K562 (cell line): ENCODE results near the gene FAM53B. TPM values are rescaled to one million over a fixed set of nuclear protein-coding genes. Genes with fewer than 3 reads are reported as not detected.

Experiments used
- ATAC-seq: fragments of 200-7000 bp; cut with Tn5 transposase; 3 replicates; pipeline ENCODE4 v1.9.1; 2020; ENCODE audit warnings: moderate library complexity
- BruUV-seq: library from RNA; stranded (reverse); fragments of 400-500 nt; replicated peaks from 2 replicates; lab custom pipeline; 2021; lab: Mats Ljungman, UMichigan
- CTCF ChIA-PET: fragments of 300-600 bp; formaldehyde crosslinking; extraction: SDS; loops from one replicate; lab custom pipeline; 2021; ENCODE audit warnings: low intra/inter-chr PET ratio; lab: Yijun Ruan, JAX
- POLR2A ChIA-PET: fragments of 300-600, 350-650 bp; sonication (Branson Sonifier 250); formaldehyde crosslinking; extraction: SDS; loops from one replicate; lab custom pipeline; 2021; ENCODE audit warnings: antibody characterized with exemption, inconsistent platforms; lab: Yijun Ruan, JAX
- DNase-seq, 4 experiments: peaks; one replicate each; pipeline versions ENCODE4 v3.0.0 to v3.0.0-alpha.2; 2011 to 2018; ENCODE audit warnings: low spot score in 3 of 4, mixed read lengths in 3 of 4; ENCODE audit errors: extremely low read depth in 1 of 4
- FAIRE-seq: peaks from 2 replicates; lab custom pipeline; 2011; peaks lifted over from hg19 to GRCh38; lab: Jason Lieb, UNC
- H2AFZ ChIP-seq: 2 replicates; pipeline ENCODE4 v1.6.0; 2011; ENCODE audit warnings: low read depth, low read length, control low read depth, inconsistent platforms
- H3K27ac ChIP-seq: fragments of 200-600 bp; 3 replicates; pipeline ENCODE4 v1.8.0; 2011; ENCODE audit warnings: low read depth, mild to moderate bottlenecking, control low read depth, inconsistent platforms, low read length, moderate library complexity, mixed read lengths; ENCODE audit errors: extremely low read depth
- H3K27me3 ChIP-seq, 2 experiments: fragments of 300-600 bp in 1 of 2; 2 replicates in 1 of 2; 3 replicates in 1 of 2; pipeline versions ENCODE4 v1.6.0 to v1.8.0; 2011; ENCODE audit warnings: inconsistent platforms in 2 of 2, low read length in 2 of 2, mild to moderate bottlenecking in 1 of 2, mixed read lengths in 1 of 2, moderate library complexity in 1 of 2; ENCODE audit not compliant: control insufficient read depth in 2 of 2, insufficient read depth in 2 of 2
- H3K36me3 ChIP-seq: fragments of 300-600 bp; 3 replicates; pipeline ENCODE4 v1.8.0; 2011; ENCODE audit warnings: mild to moderate bottlenecking, low read length, inconsistent platforms; ENCODE audit not compliant: control insufficient read depth, insufficient read depth
- H3K4me1 ChIP-seq, 2 experiments: fragments of 200-600 bp in 1 of 2; replicated peaks in 1 of 2; 2 replicates in 1 of 2; 3 replicates in 1 of 2; pipeline versions ENCODE4 v1.5.1 to v1.8.0; 2011; ENCODE audit warnings: inconsistent platforms in 2 of 2, low read length in 2 of 2, mild to moderate bottlenecking in 1 of 2, mixed read lengths in 1 of 2, moderate library complexity in 1 of 2; ENCODE audit not compliant: control insufficient read depth in 2 of 2, insufficient read depth in 2 of 2
- H3K4me2 ChIP-seq: 2 replicates; pipeline ENCODE4 v1.6.1; 2011; ENCODE audit warnings: low read length, control low read depth, inconsistent platforms, mixed read lengths; ENCODE audit not compliant: insufficient read depth
- H3K4me3 ChIP-seq: fragments of 200-600 bp; sonication (generic), shearing (Covaris generic); 2 replicates; pipeline ENCODE4 v1.5.1; 2016; ENCODE audit warnings: control low read depth, inconsistent platforms
- H3K79me2 ChIP-seq: fragments of 200-600 bp; 3 replicates; pipeline ENCODE4 v1.8.0; 2011; ENCODE audit warnings: low read length, inconsistent platforms; ENCODE audit not compliant: control insufficient read depth, insufficient read depth
- H3K9ac ChIP-seq, 2 experiments: 2 replicates each; pipeline versions ENCODE4 v1.6.0 to v1.6.1; 2011; ENCODE audit warnings: low read depth in 2 of 2, low read length in 2 of 2, control low read depth in 1 of 2, inconsistent platforms in 1 of 2, mild to moderate bottlenecking in 1 of 2, mixed read lengths in 1 of 2; ENCODE audit not compliant: insufficient read depth in 1 of 2
- H3K9me1 ChIP-seq: one replicate; pipeline ENCODE4 v1.6.0; 2011; ENCODE audit warnings: inconsistent platforms, mild to moderate bottlenecking, low read length, moderate library complexity; ENCODE audit not compliant: control insufficient read depth, insufficient read depth
- H3K9me3 ChIP-seq: replicated peaks from 2 replicates; pipeline ENCODE4 v1.5.1; 2011; ENCODE audit warnings: low read depth, low read length, inconsistent platforms; ENCODE audit not compliant: control insufficient read depth, insufficient read depth
- H4K20me1 ChIP-seq: replicated peaks from 2 replicates; pipeline ENCODE4 v1.6.1; 2011; ENCODE audit warnings: low read length, inconsistent platforms, mixed read lengths; ENCODE audit not compliant: control insufficient read depth, insufficient read depth
- KLF10 ChIP-seq: fragments of 250-450 bp; sonication (Bioruptor Pico); IDR thresholded peaks from 2 replicates; pipeline ENCODE4 v1.6.1; 2021; ENCODE audit warnings: matching md5 sums
- PRPF4 ChIP-seq: fragments of 200-400 bp; formaldehyde crosslinking; IDR thresholded peaks from one replicate; pipeline ENCODE4 v1.6.1; 2017; ENCODE audit warnings: low read length, low read depth, mild to moderate bottlenecking; ENCODE audit not compliant: insufficient read depth, poor library complexity, severe bottlenecking
- ZNF253 ChIP-seq: fragments of 250-450 bp; sonication (Bioruptor Pico); conservative IDR thresholded peaks from 2 replicates; pipeline ENCODE4 v1.6.1; 2021; ENCODE audit warnings: mild to moderate bottlenecking
- ZNF77 ChIP-seq: fragments of 250-450 bp; sonication (Bioruptor Pico); IDR thresholded peaks from 2 replicates; pipeline ENCODE4 v1.5.0; 2020
- WGBS: fragments of 100-300 bp; shearing (Covaris generic); methylation state at CpG from one replicate; pipeline ENCODE4 v1.1.6; 2016; ENCODE audit warnings: low coverage, mixed read lengths; ENCODE audit not compliant: insufficient coverage; ENCODE audit errors: missing lambda C conversion rate; 5-methylcytosine and 5-hydroxymethylcytosine counted together
- in situ Hi-C: fragments of 300-500 bp; cut with MboI; formaldehyde crosslinking; loops from 4 replicates; pipeline ENCODE4 v1.15.0; 2018; ENCODE audit warnings: inconsistent platforms, mixed read lengths
- intact Hi-C: fragments of 100-400 bp; cut with micrococcal nuclease; formaldehyde crosslinking; loops from 2 replicates; pipeline ENCODE4 v1.14.2; 2022
- polyA plus RNA-seq, 8 experiments: library from polyadenylated mRNA; depleted of rRNA in 4 of 8; stranded (reverse) in 5 of 8; unstranded in 3 of 8; fragments of >200 nt; fragmentation: Nextera tagmentation in 2 of 8; fragmentation: Illumina TruSeq in 1 of 8; extraction: Ambion mirVana in 2 of 8; extraction: Trizol in 1 of 8; gene quantifications; 2 replicates each; pipeline versions ENCODE4 v1.2.1 to v1.2.3, GENCODE V29; 2011 to 2014; ENCODE audit warnings: inconsistent platforms in 1 of 8, missing spikeins in 1 of 8
- total RNA-seq, 7 experiments: library from RNA; depleted of rRNA in 6 of 7; stranded (reverse); fragments of >200 nt in 6 of 7; fragmentation: Illumina TruSeq in 2 of 7; extraction: Trizol in 2 of 7; gene quantifications; 2 replicates each; pipeline versions ENCODE4 v1.2.1 to v1.2.3, GENCODE V29; 2011 to 2021; ENCODE audit warnings: low replicate concordance in 1 of 7
- TF ChIP-seq, protein P1 (sequence below), 2 experiments: fragments of 450-650 bp; IDR thresholded peaks; 2 replicates each; pipeline ENCODE4 v1.6.1; 2016; ENCODE audit warnings: mild to moderate bottlenecking in 2 of 2, borderline replicate concordance in 1 of 2, low read depth in 1 of 2, moderate library complexity in 1 of 2
- TF ChIP-seq, protein P2 (sequence below): fragments of 250-450 bp; sonication (Bioruptor Pico); IDR thresholded peaks from 2 replicates; pipeline ENCODE4 v1.8.0; 2021; ENCODE audit warnings: mild to moderate bottlenecking, moderate library complexity

Gene FAM53B
- total and polyA plus RNA-seq, 9 of the 15 experiments (the other 6 are each of a cell fraction or from before 2014, with no cell fraction given) = 0.03 to 16.5 (median 5.0) TPM

DNA sequence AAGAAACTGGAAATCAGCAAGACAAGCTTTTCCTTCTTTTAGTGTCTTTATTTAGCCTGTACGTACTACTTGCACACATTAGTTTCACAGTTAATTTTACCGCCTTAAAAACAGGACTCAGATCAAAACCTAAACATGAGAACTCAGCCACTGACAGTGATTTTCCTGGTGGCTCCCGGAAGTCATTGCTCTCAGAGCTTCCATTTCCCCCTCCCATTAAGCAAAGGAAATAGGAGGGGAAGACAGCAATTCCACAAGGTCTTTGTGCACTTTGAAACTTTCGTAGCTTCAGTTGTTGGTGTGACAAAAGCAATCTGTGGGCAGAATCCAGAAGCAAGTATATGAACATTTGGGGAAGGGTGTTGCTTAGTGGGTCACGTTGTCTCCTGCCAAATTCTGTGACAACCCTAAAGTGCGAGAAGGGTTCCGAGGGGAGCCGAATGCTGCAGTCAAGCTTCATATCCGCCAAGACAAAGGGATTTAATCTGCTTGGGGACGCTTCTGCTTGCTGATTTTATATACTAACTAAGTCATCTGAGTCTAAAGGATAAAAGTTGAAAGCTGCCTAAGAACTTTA, 30.4 kb downstream of the FAM53B start:
- H3K9me3 ChIP-seq = no peaks in the 10 kb centered on the region
- ChIA-PET CTCF (no interaction called here), POLR2A (interaction anchor here (1.3 kb wide), 1 partner anchor 11 kb away, joined by 4 read pairs; no protein-coding TSS in a partner anchor)
- H3K36me3 ChIP-seq = peaks cover 10% of the 10 kb centered on the region; the same call in 2 of the 3 replicates
- 77% methylated on average over 9 of the region's 10 CpGs for WGBS
- H3K79me2 ChIP-seq = peaks cover 42% of the 10 kb centered on the region
- intact Hi-C loops (no loop called here), in situ Hi-C loops (no loop called here)
- peaks cover 9% of the 10 kb centered on the region; the same call in 1 of the 2 replicates for H4K20me1 ChIP-seq
- H3K9ac ChIP-seq = no peak overlapping the region
- no peaks in the 10 kb centered on the region for H3K27me3 ChIP-seq
- H3K27ac ChIP-seq = no peak overlapping the region
- DNase-seq = no peak
- ATAC-seq = no peak
- no peaks in the 10 kb centered on the region for H3K9me1 ChIP-seq
- TF ChIP-seq, protein P1, sequence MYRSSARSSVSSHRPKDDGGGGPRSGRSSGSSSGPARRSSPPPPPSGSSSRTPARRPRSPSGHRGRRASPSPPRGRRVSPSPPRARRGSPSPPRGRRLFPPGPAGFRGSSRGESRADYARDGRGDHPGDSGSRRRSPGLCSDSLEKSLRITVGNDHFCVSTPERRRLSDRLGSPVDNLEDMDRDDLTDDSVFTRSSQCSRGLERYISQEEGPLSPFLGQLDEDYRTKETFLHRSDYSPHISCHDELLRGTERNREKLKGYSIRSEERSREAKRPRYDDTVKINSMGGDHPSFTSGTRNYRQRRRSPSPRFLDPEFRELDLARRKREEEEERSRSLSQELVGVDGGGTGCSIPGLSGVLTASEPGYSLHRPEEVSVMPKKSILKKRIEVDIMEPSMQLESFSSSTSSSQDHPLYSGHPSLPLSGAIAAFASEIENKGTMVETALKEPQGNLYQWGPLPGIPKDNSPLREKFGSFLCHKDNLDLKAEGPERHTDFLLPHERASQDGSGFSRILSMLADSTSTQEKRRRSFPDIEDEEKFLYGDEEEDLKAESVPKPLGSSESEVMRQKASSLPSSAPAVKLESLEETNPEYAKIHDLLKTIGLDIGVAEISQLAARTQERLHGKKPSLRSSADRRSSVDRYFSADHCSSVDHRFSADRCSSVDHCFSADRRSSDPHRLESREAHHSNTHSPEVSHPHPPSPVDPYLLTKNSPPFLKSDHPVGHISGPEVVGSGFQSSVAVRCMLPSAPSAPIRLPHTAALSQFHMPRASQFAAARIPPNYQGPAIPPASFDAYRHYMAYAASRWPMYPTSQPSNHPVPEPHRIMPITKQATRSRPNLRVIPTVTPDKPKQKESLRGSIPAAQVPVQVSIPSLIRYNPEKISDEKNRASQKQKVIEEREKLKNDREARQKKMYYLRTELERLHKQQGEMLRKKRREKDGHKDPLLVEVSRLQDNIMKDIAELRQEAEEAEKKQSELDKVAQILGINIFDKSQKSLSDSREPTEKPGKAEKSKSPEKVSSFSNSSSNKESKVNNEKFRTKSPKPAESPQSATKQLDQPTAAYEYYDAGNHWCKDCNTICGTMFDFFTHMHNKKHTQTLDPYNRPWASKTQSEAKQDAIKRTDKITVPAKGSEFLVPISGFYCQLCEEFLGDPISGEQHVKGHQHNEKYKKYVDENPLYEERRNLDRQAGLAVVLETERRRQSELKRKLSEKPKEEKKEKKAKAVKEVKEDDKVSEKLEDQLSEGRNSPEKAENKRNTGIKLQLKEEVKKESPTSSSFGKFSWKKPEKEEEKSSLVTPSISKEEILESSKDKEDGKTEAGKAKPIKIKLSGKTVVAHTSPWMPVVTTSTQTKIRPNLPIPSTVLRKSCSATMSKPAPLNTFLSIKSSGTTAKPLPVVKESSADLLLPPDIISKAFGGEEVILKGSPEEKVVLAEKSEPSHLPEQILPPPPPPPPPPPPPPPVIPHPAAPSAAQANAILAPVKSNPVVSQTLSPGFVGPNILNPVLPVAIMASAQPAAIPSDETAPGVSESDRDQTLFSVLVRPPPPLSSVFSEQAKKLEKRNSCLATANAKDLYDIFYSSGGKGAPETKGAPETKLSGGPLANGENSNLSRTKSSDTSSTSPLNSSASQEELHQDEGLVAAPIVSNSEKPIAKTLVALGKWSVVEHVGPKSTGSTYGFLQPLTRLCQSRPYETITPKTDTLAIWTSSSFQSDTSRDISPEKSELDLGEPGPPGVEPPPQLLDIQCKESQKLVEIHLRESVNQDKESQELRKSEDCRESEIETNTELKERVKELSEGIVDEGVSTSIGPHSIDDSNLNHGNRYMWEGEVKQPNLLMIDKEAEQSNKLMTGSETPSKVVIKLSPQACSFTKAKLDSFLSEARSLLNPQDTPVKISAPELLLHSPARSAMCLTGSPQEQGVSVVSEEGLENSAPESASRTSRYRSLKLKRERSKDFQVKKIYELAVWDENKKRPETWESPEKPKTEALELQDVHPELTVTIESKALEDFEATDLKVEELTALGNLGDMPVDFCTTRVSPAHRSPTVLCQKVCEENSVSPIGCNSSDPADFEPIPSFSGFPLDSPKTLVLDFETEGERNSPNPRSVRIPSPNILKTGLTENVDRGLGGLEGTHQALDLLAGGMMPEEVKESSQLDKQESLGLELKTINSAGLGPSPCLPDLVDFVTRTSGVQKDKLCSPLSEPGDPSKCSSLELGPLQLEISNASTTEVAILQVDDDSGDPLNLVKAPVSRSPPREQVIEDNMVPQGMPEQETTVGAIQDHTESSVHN (IDR thresholded peaks at IDR 0.05; ENCODE audit: borderline replicate concordance in 1 of 2, low read depth in 1 of 2) = no peak
- no peak for TF ChIP-seq PRPF4
- no peak for TF ChIP-seq ZNF77 (CRISPR knock-in tag)
- TF ChIP-seq KLF10 (CRISPR knock-in tag) = no peak
- no peak for TF ChIP-seq ZNF253 (CRISPR knock-in tag)
- TF ChIP-seq, protein P2, sequence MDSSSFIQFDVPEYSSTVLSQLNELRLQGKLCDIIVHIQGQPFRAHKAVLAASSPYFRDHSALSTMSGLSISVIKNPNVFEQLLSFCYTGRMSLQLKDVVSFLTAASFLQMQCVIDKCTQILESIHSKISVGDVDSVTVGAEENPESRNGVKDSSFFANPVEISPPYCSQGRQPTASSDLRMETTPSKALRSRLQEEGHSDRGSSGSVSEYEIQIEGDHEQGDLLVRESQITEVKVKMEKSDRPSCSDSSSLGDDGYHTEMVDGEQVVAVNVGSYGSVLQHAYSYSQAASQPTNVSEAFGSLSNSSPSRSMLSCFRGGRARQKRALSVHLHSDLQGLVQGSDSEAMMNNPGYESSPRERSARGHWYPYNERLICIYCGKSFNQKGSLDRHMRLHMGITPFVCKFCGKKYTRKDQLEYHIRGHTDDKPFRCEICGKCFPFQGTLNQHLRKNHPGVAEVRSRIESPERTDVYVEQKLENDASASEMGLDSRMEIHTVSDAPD = no peak
- TF ChIP-seq, all 486 proteins: peak for 0
- no peak overlapping the region for H3K4me3 ChIP-seq
- no TSS peak for BruUV-seq
- H2AFZ ChIP-seq = no peak overlapping the region
- peaks cover 26 to 33% of the 10 kb centered on the region in 2 experiments for H3K4me1 ChIP-seq
- no peak overlapping the region for H3K4me2 ChIP-seq
- no peak for FAIRE-seq
